ENCODE results near the gene MRPS12.
A peak's percentile ranks its signal among the peaks of the same experiment; 100 is the strongest.
"Not testable (repeated sequence)": the region's sequence is repeated elsewhere in the genome, so short reads cannot be mapped to it uniquely, and the experiment has no call there.

MRPS12 gene

DNA sequence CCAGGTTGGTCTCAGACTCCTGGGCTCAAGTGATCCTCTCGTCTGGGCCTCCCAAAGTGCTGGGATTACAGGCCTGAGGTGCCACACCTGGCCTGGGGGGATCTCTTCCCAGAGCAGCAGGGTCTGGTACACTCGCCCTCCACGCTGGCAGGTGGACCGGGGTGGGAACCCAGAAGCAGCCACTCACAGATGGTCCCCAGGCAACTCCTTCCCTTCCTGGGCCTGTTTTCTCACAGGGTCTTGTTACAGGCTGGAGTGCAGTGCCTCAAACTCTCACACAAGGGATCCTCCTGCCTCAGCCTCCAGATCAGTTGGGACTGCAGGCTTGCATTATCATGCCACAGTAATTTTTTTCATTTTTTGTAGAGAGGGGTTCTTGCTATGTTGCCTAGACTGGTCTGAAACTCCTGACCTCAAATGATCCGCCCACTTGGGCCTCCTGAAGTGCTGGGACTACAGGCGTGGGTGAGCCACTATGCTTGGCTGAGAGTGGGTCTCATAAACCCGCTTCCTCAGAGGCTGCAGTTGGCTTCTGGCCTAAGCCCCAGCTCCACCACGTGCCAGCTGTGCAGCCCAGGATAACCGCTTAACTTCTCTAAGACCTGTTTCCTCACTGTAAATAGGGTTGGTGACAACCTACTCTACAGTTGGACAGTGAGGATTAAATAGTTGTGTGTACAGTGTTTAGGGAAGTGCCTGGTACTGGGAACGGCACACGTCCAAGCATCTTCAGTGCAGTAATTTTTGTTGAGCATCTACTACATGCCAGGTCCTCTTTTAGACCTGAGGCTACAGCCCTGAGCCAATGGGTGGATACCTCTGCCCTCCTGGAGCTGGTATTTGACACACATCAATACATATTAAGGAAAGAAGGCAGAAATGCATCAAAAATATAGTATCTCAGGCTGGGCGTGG is 17.9 kb upstream of the MRPS12 start:
- DNase-seq: no peak

GRCh38 chr19:38913958-38914357 is 16.8 kb upstream of the MRPS12 start:
- no peak for DNase-seq

DNA sequence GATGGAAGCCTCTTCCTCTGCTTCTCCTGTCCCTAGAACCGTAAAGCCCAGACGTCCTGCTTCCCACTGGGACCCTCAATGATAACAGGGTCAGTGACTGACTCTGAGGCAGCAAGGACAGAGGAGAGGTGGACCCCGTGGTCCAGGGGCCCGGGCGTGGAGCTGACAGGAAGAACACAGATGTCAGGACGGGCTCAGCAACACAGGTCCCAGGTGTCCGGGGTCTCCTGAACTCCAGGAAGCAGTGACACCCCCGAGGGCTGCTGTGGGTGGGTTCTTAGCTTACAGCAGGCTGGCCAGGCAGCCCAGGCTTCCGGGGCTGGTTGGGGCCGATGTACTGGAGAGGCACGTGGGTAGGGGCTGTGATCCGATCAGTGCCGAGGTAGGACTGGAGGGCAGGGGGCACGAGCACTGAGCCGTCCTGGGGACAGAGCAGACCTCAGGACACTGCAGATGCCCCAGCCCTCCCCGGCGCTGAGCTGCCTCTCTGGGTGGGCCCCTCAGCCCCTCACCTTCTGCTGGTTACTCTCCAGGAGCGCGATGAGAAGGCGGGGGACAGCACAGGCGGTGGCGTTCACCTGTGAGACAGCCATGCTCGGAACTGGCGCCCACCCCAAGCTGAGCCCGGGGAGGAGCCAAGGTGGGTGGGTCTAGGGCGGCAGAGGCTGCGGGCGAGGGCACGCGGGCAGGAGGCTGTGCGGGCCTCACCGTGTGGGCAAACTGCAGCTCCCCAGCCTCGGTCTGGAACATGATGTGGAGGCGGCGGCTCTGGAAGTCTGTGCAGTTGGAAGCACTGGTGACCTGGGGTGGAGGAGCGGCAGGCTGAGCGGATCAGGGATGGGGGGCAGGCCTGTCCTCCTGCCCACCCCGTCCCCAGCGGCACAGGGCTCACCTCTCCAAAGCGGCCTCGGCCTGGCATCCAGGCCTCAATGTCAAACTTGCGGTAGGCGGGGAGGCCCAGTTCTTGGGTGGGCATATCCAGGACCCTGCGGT is 15.1 kb upstream of the MRPS12 start:
- DNase-seq: no peak

- no peak for DNase-seq
These were observed 13.2 kb upstream of the MRPS12 start for GRCh38 chr19:38917516-38917915.

DNA sequence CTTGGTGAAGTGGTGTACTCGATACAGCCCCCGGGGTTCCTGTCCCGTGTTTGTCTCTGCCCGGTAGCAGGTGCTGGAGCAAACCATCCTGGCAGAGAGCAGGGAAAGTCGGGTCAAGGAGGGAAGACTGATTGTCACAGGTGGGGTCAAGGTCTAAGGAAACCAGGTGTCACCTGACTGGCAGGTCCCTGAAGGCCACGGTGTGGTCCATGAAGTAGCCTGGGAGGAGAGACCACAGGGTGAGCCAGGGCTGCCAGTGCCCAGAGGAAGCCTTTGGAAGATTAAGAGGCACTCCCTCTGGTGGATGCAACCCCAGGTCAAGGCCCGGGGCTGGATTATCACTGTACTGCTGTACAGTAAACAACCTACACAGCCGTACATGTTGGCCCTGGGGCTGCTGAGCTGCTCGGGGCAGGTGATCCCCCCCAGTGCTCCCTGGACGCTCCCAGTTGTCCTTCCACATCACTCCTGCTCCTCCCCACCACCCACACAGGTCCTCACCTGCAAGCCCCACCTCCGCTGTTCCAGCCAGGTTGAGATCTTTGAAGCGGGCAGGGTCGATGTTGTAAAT is 12.7 kb upstream of the MRPS12 start:
- no peak for DNase-seq

DNA sequence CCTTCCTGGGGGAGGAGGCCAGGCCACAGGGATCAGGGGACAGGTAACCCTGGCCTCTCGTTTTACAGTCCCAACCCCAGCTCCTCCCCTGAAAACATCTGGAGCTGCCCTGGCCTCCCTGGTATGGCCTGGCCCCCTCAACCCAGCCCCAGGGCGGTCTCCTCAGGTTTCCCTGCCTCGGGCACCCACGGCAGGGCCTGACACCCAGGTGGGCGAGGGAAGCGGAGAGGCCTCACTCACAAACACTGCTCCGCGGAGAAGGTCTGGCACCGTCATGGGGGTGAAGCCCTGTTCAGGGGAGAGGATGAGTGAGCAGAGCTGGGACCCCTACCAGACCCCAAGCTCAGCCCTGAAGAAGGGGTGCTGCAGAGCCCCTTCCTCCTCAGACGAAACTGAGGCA is 12.2 kb upstream of the MRPS12 start:
- DNase-seq: no peak

DNA sequence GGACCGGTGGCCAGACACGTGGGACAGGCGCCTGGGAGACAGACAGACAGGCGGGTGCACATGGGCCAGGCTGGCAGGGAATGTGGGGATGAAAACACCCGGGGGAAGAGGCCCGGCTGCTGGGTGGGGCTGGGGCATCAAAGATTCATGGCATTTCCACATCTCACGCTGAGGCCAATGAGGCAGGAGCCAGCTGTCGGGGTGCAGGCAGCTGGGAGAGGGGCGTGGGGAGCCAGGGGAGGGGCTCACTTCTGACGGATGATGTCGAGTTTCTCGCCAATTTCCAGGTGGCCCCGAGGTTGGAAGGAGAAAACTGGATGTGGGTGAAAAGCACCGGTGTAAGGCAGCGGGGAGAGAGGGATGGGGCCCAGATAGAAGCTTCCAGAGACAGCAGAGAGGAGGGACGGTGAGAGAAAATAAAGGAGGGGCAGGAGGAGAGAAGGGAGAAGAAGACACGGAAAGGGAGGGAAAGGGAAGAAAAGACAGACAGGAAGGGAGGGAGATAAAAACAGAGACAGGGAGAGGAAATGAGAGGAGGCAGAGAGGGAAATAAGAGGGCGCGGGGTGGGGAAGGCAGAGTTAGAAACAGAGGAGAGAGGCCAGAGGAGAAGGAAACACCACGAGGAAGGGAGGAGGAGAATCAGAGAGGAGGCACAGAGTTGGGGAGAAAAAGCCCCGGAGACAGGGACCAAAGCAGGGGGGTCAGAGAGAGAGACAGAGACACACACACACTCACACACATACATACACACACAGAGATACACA is 10.7 kb upstream of the MRPS12 start:
- DNase-seq: no peak

DNA sequence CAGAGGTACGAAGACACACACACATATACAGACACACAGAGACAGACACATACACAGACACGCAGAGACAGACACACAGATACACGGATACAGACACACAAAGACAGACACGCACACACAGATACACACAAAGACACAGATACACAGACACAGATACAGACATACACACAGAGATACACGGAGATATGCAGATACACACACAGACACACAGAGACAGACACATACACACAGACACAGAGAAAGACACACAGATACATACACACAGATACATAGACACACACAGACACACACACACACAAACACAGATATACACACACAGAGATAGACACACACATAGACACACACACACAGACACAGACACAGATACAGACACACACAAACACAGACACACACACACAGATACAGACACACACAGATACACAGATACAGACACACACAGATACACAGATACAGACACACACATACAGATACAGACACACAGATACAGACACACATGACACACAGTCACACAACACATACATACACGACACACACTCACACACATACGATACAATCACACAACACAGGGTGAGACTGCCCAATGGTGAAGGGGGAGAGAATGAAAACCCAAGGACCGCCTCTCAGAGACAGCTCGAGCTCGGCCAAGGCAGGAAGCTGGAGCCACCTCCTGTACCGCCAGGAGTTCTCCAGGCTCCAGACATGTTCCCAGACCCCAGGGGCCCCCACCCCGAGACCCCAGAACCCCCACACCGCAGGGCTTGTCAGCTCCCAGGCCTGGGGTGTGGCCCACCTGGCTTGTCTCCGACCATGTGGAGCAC is 9.9 kb upstream of the MRPS12 start:
- DNase-seq: no peak

DNA sequence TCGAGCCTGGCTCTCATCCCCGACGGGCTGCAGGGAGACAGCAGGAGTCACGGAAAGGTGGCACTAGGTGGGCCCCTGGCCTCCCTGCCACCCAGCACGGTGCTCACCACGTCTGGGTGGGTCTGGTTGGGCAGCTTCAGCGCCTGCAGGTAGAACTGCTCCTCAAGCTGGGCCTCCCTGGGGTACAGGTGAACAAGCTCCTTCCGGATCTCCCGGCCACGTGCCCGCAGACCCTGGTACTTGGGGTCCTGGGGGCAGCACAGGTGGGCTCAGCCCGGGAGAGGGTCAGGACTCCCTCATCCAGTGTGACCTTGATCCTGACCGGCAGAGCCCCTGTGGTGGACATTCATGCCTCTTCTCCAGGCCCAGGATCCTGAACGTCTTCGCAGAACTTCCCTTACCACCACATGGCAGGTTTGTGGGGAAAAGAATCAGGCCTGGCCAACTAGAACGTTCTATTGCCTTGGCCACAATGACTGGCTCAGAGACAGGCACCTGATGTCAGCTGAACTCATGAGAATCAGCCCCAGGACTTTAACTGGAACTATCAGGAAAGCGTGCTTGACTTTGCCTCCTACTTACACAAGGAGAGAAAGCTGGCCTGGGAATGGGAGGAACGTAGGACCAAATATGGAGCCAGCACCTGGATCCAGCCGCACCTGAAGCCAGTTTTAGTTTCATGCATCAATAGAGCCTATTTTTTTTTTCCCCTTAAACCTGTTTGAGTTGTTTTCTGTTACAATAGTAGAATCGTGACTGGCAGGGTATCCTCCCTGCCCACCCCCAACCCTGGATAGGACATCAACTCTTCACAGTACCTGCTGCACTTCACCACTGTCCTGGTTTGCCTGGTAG is 9.1 kb upstream of the MRPS12 start:
- no peak for DNase-seq

- DNase-seq: no peak
These were observed 8.3 kb upstream of the MRPS12 start for GRCh38 chr19:38922482-38922881.

GRCh38 chr19:38924388-38924787 is 6.4 kb upstream of the MRPS12 start:
- DNase-seq: peak; percentile 66

DNA sequence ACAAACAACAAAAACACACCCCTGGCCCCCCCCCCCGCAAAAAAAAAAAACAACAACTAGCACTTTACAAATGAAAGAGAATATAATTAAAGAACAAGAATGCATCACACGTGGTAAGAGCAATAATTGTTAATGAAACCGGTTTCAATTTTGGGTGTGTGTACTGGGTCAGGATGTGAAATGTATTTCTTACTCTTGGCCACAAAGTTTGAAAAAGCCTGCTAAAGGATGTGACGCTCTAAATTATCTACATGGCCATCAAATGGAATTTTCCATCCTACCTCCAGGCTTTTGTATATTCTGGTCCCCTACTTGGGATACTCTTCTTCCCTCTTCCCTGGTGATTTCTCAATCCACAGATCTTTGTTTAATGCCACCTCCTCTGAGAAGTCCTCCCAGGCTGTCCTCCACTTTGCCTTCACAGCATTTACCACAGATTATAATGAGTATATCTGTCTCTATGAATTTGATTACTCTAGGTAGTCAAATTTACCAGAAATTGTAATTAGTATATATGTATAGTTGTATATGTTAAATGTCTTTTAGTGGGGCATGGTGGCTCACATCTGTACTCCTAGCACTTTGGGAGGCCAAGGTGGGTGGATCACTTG is 2.2 kb upstream of the MRPS12 start:
- DNase-seq: peak; percentile 51

DNA sequence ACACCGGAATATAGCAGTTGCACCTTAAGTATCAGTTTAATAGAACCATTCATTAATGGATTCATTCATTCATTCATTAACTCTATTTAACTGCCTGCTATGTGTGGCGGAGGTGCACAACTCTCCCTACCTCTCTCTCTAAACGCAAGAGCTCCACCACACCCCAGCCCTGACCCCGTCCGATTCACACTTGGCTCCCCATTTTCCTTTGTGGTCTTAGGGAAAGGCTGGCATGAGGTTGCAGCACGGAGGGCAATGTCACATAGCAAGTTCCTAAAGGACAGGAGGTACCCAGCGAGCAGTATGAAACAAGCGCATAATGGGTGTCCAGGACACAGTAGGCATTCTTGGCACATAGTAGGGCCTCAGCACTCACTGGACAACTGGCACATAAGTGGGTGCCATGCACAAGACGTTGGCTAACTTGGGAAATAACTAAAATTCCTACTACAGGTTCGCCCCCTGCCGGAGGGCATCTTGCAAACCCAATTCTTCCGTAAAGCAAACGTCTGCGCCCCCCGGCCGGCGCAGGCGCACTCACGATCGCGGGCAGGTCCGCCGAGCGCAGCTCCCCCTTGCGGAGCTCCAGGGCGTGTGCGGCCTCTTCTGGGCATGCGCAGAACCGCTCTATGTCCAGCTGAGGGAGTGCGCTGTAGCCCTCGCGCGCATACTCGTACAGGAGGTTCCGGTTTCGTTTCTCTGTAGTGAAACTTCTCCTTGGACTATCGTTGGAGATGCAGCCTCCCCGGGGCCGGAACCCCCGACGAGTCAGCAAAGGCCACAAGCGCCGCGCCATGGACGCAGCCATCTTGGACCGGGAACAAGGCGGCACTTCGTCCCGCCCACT is 592 bp upstream of the MRPS12 start, which contains the start of gene SARS2:
TSS of gene SARS2 (minus strand) at position 835 of the 847 bp plus-strand sequence. CDS start at position 808, 27 bp downstream.
- DNase-seq: peak; percentile 93

DNA sequence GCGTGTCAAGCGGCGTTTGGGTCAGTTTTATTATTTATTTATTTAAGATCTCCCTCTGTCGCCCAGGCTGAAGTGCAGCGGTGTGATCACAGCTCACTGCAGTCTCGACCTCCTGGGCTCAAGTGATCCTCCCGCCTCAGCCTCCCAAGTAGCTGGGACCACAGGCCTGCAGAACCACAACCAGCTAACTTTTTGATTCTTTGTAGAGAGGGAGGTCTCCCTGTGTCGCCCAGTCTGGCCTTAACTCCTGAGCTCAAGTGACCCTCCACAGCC is 713 bp downstream of the MRPS12 start:
- DNase-seq: no peak

DNA sequence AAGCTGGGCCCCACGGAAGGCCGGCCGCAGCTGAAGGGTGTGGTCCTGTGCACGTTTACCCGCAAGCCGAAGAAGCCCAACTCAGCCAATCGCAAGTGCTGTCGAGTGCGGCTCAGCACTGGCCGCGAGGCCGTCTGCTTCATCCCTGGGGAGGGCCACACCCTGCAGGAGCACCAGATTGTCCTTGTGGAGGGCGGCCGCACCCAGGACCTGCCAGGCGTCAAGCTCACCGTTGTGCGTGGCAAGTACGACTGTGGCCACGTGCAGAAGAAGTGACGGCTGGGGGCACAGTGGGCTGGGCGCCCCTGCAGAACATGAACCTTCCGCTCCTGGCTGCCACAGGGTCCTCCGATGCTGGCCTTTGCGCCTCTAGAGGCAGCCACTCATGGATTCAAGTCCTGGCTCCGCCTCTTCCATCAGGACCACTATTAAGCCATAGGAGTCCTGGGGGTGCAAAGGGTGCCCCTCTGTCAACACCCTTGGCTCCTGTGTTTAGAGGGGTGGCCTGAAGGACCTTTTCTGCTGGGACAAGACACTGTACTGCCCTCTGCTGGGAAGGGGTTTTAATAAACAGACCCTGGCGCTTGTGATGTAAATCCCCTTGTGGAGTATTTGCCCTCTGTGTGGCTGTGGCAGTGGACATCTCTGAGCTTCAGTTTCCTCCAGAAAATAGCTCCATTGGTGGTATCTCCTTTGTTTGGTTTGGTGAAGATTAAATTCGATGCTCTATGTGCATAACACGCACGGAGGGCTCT is 1.9 kb downstream of the MRPS12 start:
- DNase-seq: peak; percentile 66

DNA sequence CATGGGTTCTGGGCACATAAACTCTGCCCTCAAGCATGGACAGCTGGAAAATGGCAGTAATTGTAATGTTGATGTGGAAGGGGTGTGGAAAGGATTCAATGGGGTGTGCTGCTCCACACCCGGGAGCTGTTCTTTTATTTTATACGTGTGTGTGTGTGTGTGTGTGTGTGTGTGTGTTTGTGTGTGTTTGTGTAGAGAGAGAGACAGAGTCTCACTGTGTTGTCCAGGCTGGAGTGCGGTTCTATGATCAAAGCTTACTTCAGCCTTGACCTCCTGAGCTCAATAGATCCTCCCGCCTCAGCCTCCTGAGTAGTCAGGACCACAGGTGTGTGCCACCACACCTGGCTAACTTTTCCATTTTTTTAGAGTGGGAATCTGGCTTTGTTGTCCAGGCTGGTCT is 2.8 kb downstream of the MRPS12 start:
- no peak for DNase-seq

GRCh38 chr19:38939957-38940356 is 9.2 kb downstream of the MRPS12 start:
- DNase-seq: no peak

DNA sequence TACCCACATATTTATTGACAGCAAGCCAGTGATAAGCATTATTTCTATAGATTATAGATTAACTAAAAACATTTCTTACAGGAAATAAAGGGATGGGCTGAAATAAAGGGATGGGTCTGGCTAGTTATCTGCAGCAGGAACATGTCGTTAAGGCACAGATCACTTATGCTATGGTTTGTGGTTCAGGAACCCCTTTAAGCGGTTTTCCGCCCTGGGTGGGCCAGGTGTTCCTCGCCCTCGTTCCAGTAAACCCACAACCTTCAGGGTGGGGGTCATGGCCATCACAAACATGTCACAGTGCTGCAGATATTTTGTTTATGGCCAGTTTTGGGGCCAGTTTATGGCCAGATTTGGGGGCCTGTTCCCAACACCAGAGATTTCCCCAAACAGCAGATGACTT is 10.7 kb downstream of the MRPS12 start:
- not testable (repeated sequence) for DNase-seq

- DNase-seq: no peak
These were observed 11.2 kb downstream of the MRPS12 start for GRCh38 chr19:38941979-38942378.

Measured in CD4-positive, alpha-beta T cell treated with Interleukin-21 for 1 hour (primary cell).